GM18873 (cell line): Measurements from ENCODE around the gene TUBB4A.
"Not testable (repeated sequence)": the region's sequence is repeated elsewhere in the genome, so short reads cannot be mapped to it uniquely, and the experiment has no call there.

Experiments used
- ATAC-seq: cut with Tn5 transposase; IDR thresholded peaks from one replicate; pipeline ENCODE4 v1.9.1; 2021; ENCODE audit warnings: mild to moderate bottlenecking, moderate library complexity, moderate number of reproducible peaks; ENCODE audit not compliant: unreplicated experiment, low FRiP score

The TUBB4A gene

GRCh38 chr19:6501740-6502648 lies at the start of gene TUBB4A:
Gene TUBB4A (minus strand): TSS chr19:6502309. CDS start chr19:6502212, 97 bp downstream.
- ATAC-seq: no peak

DNA sequence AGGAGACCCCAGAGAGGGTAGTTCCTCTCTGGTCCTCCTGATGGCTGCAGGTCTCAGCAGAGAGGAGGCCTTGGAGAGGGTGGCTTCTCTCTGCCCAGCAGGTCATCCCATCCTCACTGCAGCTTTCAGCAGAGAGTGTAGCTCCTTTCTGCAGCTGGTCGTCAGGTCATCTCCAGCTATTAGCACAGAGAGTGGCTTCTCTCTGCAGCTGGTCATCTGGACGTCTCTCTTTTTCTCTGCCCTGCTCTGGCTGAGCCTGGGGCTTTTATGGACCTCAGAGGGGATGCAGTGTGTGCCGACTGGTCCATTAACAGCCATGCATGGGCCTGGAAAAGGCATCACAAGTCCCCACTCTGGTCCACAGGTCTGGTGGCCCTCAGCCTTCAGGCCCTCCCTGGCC lies 49.0 kb upstream of the TUBB4A start:
- no peak for ATAC-seq

DNA sequence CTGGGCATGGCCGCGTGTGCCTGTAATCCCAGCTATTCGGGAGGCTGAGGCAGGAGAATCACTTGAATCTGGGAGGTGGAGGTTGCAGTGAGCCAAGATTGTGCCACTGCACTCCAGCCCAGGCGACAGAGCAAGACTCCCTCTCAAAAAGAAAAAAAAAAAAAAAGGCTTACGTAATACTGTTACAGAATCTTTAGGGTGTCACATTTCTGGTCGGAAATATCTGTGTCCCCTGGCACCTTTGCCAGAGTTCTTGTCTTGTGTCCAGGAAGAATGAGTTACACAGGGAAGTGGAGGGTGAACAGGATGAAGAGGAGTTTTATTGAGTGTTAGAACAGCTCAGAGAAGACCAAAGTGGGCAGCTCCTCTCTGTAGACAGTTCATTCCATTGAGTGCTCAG lies 48.6 kb upstream of the TUBB4A start:
- ATAC-seq: not testable (repeated sequence)

DNA sequence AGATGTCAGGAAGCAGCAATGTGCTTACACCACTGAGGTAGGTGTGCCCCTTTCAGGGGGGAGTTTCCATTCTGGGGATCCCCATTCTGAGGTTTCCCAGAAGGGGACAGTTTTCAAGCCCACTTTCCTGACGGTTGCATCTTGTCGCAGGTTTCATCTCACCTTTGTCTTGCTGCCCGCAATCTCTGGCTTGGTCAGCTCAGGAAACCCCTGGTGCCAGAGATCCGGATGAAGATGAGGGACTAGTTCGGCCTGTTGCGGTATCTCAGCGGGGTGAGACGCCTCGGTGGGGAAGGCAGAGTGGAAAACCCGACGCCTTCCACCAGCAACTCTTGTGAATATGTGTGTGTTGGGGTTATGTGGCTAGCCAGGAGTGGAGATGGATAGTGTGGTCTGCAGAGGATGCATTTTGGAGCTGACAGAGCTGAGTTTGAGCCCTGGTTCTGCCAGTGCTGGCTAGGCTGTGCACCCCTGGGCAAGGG lies 41.8 kb upstream of the TUBB4A start:
- no peak for ATAC-seq

DNA sequence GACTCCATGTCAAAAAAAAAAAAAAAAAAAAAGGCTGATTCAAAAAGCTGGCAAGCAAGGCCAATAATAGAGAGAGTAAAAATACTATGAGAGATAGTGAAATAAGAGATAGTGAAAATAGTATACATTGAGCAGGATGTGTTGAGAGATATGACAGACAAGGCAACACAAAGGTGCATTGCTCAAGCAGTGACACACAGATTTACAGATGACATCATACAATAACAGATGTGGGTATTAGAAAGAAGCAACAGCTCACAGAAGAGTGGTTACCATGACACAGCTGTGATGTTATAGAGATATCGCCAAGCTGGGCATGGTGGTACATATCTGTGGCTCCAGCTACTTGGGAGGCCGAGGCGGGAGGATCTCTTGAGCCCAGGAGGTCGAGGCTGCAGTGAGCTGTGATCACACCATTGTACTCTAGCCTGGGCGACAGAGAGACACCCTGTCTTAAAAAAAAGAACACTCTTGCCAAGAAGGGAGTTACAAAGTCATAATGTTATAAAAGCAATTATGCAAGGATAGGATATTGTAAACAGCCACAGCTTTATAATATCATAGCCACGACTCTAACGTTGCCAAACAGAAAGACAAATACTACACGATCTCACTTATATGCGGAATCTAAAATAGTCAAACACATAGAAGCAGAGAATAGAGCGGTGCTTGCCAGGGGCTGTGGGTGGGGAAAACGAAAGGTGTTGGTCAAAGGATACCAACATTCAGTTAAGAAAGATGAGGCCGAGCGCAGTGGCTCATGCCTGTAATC lies 39.0 kb upstream of the TUBB4A start:
- no peak for ATAC-seq

GRCh38 chr19:6539514-6539913 lies 37.4 kb upstream of the TUBB4A start:
- no peak for ATAC-seq

GRCh38 chr19:6535558-6536137 lies 33.5 kb upstream of the TUBB4A start:
- no peak for ATAC-seq

- ATAC-seq: no peak
These were observed 32.5 kb upstream of the TUBB4A start for GRCh38 chr19:6534451-6535093.

DNA sequence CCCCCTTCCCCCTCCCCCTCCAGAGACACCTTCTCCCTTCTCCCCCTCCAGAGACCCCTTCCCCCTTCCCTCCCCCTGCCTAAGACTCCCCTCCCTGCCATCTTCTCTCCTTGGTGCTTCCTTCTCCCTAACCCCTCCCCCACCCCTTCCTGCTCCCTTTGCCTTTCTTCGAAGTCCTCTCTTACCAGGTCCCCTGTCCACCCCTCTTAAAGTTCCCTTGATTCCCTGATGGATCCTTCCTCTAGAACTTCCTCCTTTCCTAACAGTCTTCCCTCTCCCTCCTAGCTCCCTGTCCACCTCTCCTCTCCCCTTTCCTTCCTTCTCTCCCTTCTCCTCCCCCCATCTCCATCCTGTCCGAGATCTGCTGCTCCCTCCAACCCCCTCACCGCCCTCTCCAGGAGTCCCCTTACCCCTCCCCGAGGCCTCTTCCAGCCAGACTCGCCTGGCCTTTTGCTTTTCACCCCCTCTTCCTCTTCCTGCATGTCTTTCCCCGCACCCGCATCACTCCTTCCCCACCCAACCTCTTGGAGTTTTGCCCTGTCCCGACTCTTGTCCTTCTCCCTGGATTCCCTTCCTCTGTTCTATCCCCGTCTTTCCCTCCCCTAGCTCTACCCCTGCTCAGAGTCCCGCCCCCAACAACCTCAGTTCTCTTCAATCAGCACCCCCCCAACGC lies 31.8 kb upstream of the TUBB4A start:
- ATAC-seq: no peak

GRCh38 chr19:6533000-6533328 lies 30.9 kb upstream of the TUBB4A start:
- no peak for ATAC-seq

- no peak for ATAC-seq
These were observed 30.3 kb upstream of the TUBB4A start for GRCh38 chr19:6532244-6532999.

DNA sequence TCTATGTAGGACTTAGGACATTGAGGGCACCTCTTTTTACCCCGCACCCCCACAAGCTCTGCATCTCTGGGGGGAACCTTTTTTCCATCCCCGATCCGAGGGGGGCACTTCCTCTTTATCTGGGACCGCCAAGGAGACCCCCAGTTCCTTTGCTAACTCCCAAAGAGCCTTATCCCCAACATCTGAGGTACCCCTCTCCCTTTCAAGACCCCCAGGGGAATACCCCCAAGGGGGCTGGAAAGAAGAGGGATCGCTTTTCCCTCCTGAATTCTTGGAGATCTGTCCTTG lies 29.8 kb upstream of the TUBB4A start:
- no peak for ATAC-seq

DNA sequence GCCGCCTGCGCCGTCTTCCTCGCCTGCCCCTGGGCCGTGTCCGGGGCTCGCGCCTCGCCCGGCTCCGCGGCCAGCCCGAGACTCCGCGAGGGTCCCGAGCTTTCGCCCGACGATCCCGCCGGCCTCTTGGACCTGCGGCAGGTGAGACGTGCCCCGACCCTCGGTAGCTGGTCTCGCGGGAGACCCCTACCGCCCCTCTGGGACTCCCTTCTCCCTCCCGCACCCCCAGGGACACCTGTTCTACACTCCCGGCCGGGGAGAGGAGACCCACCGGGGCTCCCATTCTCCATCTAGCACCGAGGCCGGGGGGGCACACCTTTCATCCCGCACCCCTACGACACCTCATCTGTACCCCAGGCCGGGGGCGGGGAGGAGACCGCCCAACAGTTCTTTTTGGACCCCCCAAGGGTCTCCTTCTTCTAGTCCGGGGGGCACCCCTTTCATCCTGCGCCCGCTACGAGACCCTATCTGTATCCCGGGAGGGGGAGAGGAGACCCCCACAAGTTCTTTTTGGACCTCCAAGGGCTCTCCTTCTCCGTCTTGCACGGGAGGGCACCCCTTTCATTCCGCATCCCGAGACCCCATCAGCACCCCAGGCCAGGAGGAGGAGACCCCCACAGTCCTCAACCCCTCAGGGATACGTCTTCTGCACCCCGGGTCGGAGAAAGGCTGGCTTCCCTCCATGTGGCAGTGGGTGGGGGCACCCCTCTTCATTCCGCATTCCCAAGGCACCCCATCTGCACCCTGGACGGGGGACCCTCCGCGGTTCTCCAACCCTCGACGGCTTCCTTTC lies 29.2 kb upstream of the TUBB4A start:
- peak; percentile 13 for ATAC-seq

DNA sequence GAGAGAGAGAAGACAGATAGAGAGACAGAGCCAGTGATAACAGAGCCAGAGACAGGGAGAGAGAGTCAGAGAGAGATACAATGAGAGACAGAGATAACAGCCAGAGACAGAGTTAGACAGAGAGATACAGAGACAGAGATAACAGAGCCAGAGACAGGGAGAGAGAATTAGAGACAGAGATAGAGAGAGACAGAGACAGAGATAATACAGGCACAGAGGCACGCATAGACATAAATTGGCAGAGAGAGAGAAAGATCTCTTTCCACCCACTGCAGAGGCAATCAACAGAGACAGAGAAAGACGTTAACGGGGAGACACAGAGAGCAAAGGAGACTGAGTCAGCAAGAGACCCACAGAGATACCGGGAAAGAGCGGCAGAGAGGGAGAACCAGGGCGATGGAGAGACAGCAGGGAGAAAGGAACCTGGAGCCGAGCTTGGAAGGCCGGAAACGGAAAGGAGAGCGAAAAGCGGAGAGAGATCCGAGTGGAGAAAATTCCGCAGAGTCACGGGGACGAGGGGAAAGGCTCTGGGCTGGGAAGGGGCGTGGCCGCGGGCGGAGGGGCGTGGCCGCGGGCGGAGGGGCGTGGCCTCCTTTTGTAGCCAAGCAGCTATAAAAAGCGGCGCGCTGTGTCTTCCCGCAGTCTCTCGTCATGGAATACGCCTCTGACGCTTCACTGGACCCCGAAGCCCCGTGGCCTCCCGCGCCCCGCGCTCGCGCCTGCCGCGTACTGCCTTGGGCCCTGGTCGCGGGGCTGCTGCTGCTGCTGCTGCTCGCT lies 28.5 kb upstream of the TUBB4A start, which contains the start of gene TNFSF9:
TNFSF9 (plus strand) TSS at position 641 of the 777 bp plus-strand sequence; CDS start at position 652, 11 bp downstream.
- peak; percentile 35 for ATAC-seq

GRCh38 chr19:6529937-6530385 lies 27.9 kb upstream of the TUBB4A start:
- no peak for ATAC-seq

- no peak for ATAC-seq
These were observed 27.2 kb upstream of the TUBB4A start for GRCh38 chr19:6529351-6529750.

GRCh38 chr19:6528544-6529121 lies 26.5 kb upstream of the TUBB4A start:
- no peak for ATAC-seq
